ENCODE measurements around the gene RP2. TPM values are rescaled to one million over a fixed set of nuclear protein-coding genes. Genes with fewer than 3 reads are reported as not detected.

Gene RP2
- total and polyA plus RNA-seq, 10 donors: 6.8 to 26.5 (median 18.0) TPM

Other genes with a start within 250 kb of the RP2 start
- 10 to 100 TPM in 6 of 7 donors, 1 to 10 TPM in 1; 9.3 to 25.2 (median 12.9) TPM for gene SLC9A7, start 77.9 kb upstream of the RP2 start, total RNA-seq
- gene SLC9A7, start 77.9 kb upstream of the RP2 start, polyA plus RNA-seq: 1 to 10 TPM; 3.2 to 4.6 (median 4.6) TPM
- gene JADE3, start 75.4 kb downstream of the RP2 start, total RNA-seq: 10 to 100 TPM in 6 of 7 donors, 1 to 10 TPM in 1; 9.9 to 15.6 (median 13.1) TPM
- gene JADE3, start 75.4 kb downstream of the RP2 start, polyA plus RNA-seq: 1 to 10 TPM; 6.0 to 9.0 (median 8.8) TPM
- gene RGN, start 241.4 kb downstream of the RP2 start, total RNA-seq: 1 to 10 TPM; 2.2 to 6.6 (median 5.8) TPM
- gene RGN, start 241.4 kb downstream of the RP2 start, polyA plus RNA-seq: 1 to 10 TPM; 1.3 to 5.8 (median 2.8) TPM